Measurements from ENCODE around the gene PARD6G. TPM values are rescaled to one million over a fixed set of nuclear protein-coding genes. Genes with fewer than 3 reads are reported as not detected.

PARD6G gene
- total and polyA plus RNA-seq, 2 experiments from 2014 or later: 6.9 to 18.5 TPM

DNA sequence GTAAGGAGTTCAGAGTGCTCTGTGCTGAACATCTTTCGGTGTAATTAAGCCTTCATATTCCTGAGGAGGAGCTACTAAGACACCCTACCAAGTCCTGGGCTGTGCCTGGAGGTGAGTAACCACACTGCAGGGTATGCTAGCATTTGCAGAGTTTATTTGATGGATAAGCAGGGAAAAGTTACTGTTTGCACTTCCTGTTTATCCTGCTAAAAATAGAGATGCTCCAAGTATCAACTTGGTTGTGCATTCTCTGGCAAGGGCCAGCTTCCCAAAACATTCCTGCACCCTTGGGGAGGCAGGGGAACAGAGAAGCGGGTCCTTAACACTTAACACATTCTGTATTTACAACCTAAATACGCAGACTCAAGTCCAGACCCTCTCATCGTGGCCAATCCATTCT lies 49.8 kb downstream of the PARD6G start:
- H3K4me3 Mint-ChIP-seq: no peak overlapping the region

More for the DNA sequence above, 49.8 kb downstream of the PARD6G start:
- no peak for DNase-seq (ENCODE audit: low spot score)
- peak; percentile 21 for ATAC-seq
- peaks cover 7% of the 10 kb centered on the region for H3K27me3 Mint-ChIP-seq (ENCODE audit: insufficient read depth, low read depth, poor library complexity)
- H3K36me3 ChIP-seq (ENCODE audit: insufficient read depth): no peaks in the 10 kb centered on the region
- peaks cover 48% of the 10 kb centered on the region for H3K4me1 Mint-ChIP-seq
- H3K9me2 ChIP-seq (ENCODE audit: insufficient read depth): no peaks in the 10 kb centered on the region
- H3K4me2 ChIP-seq: peak overlapping the region; percentile 58
- no peak overlapping the region; the same call in 1 of the 2 replicates for H3K27ac Mint-ChIP-seq
- H3K36me3 Mint-ChIP-seq (ENCODE audit: low read depth): no peaks in the 10 kb centered on the region
- H3K27ac ChIP-seq (ENCODE audit: low read depth): peak overlapping the region; percentile 55; the same call in 1 of the 2 replicates
- H3K79me2 ChIP-seq (replicated peaks; ENCODE audit: insufficient read depth): no peaks in the 10 kb centered on the region
- no peak overlapping the region for H2AFZ ChIP-seq
- peak overlapping the region; percentile 21; the same call in 1 of the 2 replicates for H3K4me3 ChIP-seq
- peaks cover 22% of the 10 kb centered on the region for H3K4me1 ChIP-seq (ENCODE audit: insufficient read depth)
- no peaks in the 10 kb centered on the region for H3K27me3 ChIP-seq (ENCODE audit: insufficient read depth)
- no peaks in the 10 kb centered on the region; the same call in 1 of the 2 replicates for H4K20me1 ChIP-seq (replicated peaks; ENCODE audit: insufficient read depth)
- TF ChIP-seq ZNF331 (CRISPR knock-in tag; IDR thresholded peaks at IDR 0.05; ENCODE audit: low read depth): no peak
- no peak for TF ChIP-seq JUNB (IDR thresholded peaks at IDR 0.05; ENCODE audit: unreplicated experiment)
- TF ChIP-seq, protein P1, sequence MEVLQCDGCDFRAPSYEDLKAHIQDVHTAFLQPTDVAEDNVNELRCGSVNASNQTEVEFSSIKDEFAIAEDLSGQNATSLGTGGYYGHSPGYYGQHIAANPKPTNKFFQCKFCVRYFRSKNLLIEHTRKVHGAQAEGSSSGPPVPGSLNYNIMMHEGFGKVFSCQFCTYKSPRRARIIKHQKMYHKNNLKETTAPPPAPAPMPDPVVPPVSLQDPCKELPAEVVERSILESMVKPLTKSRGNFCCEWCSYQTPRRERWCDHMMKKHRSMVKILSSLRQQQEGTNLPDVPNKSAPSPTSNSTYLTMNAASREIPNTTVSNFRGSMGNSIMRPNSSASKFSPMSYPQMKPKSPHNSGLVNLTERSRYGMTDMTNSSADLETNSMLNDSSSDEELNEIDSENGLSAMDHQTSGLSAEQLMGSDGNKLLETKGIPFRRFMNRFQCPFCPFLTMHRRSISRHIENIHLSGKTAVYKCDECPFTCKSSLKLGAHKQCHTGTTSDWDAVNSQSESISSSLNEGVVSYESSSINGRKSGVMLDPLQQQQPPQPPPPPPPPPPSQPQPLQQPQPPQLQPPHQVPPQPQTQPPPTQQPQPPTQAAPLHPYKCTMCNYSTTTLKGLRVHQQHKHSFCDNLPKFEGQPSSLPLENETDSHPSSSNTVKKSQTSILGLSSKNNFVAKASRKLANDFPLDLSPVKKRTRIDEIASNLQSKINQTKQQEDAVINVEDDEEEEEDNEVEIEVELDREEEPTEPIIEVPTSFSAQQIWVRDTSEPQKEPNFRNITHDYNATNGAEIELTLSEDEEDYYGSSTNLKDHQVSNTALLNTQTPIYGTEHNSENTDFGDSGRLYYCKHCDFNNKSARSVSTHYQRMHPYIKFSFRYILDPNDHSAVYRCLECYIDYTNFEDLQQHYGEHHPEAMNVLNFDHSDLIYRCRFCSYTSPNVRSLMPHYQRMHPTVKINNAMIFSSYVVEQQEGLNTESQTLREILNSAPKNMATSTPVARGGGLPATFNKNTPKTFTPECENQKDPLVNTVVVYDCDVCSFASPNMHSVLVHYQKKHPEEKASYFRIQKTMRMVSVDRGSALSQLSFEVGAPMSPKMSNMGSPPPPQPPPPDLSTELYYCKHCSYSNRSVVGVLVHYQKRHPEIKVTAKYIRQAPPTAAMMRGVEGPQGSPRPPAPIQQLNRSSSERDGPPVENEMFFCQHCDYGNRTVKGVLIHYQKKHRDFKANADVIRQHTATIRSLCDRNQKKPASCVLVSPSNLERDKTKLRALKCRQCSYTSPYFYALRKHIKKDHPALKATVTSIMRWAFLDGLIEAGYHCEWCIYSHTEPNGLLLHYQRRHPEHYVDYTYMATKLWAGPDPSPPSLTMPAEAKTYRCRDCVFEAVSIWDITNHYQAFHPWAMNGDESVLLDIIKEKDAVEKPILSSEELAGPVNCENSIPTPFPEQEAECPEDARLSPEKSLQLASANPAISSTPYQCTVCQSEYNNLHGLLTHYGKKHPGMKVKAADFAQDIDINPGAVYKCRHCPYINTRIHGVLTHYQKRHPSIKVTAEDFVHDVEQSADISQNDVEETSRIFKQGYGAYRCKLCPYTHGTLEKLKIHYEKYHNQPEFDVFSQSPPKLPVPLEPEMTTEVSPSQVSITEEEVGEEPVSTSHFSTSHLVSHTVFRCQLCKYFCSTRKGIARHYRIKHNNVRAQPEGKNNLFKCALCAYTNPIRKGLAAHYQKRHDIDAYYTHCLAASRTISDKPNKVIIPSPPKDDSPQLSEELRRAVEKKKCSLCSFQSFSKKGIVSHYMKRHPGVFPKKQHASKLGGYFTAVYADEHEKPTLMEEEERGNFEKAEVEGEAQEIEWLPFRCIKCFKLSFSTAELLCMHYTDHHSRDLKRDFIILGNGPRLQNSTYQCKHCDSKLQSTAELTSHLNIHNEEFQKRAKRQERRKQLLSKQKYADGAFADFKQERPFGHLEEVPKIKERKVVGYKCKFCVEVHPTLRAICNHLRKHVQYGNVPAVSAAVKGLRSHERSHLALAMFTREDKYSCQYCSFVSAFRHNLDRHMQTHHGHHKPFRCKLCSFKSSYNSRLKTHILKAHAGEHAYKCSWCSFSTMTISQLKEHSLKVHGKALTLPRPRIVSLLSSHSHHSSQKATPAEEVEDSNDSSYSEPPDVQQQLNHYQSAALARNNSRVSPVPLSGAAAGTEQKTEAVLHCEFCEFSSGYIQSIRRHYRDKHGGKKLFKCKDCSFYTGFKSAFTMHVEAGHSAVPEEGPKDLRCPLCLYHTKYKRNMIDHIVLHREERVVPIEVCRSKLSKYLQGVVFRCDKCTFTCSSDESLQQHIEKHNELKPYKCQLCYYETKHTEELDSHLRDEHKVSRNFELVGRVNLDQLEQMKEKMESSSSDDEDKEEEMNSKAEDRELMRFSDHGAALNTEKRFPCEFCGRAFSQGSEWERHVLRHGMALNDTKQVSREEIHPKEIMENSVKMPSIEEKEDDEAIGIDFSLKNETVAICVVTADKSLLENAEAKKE (CRISPR knock-in tag; IDR thresholded peaks at IDR 0.05): no peak
- TF ChIP-seq ZNF114 (CRISPR knock-in tag; IDR thresholded peaks at IDR 0.05): no peak
- TF ChIP-seq NANOG (IDR thresholded peaks at IDR 0.05; ENCODE audit: borderline replicate concordance): no peak
- TF ChIP-seq EZH2phosphoT487 (IDR thresholded peaks at IDR 0.05; ENCODE audit: unreplicated experiment): no peak
- TF ChIP-seq CREB1 (CRISPR knock-in tag; IDR thresholded peaks at IDR 0.05; ENCODE audit: low read depth): no peak
- TF ChIP-seq, protein P2, sequence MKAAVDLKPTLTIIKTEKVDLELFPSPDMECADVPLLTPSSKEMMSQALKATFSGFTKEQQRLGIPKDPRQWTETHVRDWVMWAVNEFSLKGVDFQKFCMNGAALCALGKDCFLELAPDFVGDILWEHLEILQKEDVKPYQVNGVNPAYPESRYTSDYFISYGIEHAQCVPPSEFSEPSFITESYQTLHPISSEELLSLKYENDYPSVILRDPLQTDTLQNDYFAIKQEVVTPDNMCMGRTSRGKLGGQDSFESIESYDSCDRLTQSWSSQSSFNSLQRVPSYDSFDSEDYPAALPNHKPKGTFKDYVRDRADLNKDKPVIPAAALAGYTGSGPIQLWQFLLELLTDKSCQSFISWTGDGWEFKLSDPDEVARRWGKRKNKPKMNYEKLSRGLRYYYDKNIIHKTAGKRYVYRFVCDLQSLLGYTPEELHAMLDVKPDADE (IDR thresholded peaks at IDR 0.05): no peak
- TF ChIP-seq EZH2 (IDR thresholded peaks at IDR 0.05; ENCODE audit: low read depth, unreplicated experiment): no peak
- TF ChIP-seq STAT1 (IDR thresholded peaks at IDR 0.05; ENCODE audit: unreplicated experiment): no peak
- TF ChIP-seq, protein P3, sequence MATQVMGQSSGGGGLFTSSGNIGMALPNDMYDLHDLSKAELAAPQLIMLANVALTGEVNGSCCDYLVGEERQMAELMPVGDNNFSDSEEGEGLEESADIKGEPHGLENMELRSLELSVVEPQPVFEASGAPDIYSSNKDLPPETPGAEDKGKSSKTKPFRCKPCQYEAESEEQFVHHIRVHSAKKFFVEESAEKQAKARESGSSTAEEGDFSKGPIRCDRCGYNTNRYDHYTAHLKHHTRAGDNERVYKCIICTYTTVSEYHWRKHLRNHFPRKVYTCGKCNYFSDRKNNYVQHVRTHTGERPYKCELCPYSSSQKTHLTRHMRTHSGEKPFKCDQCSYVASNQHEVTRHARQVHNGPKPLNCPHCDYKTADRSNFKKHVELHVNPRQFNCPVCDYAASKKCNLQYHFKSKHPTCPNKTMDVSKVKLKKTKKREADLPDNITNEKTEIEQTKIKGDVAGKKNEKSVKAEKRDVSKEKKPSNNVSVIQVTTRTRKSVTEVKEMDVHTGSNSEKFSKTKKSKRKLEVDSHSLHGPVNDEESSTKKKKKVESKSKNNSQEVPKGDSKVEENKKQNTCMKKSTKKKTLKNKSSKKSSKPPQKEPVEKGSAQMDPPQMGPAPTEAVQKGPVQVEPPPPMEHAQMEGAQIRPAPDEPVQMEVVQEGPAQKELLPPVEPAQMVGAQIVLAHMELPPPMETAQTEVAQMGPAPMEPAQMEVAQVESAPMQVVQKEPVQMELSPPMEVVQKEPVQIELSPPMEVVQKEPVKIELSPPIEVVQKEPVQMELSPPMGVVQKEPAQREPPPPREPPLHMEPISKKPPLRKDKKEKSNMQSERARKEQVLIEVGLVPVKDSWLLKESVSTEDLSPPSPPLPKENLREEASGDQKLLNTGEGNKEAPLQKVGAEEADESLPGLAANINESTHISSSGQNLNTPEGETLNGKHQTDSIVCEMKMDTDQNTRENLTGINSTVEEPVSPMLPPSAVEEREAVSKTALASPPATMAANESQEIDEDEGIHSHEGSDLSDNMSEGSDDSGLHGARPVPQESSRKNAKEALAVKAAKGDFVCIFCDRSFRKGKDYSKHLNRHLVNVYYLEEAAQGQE (IDR thresholded peaks at IDR 0.05; ENCODE audit: unreplicated experiment): no peak
- no peak for TF ChIP-seq POLR2AphosphoS5 (IDR thresholded peaks at IDR 0.05; ENCODE audit: low read depth)
- TF ChIP-seq, protein P4, sequence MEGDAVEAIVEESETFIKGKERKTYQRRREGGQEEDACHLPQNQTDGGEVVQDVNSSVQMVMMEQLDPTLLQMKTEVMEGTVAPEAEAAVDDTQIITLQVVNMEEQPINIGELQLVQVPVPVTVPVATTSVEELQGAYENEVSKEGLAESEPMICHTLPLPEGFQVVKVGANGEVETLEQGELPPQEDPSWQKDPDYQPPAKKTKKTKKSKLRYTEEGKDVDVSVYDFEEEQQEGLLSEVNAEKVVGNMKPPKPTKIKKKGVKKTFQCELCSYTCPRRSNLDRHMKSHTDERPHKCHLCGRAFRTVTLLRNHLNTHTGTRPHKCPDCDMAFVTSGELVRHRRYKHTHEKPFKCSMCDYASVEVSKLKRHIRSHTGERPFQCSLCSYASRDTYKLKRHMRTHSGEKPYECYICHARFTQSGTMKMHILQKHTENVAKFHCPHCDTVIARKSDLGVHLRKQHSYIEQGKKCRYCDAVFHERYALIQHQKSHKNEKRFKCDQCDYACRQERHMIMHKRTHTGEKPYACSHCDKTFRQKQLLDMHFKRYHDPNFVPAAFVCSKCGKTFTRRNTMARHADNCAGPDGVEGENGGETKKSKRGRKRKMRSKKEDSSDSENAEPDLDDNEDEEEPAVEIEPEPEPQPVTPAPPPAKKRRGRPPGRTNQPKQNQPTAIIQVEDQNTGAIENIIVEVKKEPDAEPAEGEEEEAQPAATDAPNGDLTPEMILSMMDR (conservative IDR thresholded peaks at IDR 0.05; ENCODE audit: low read depth in 2 of 2): no peak
- no peaks in the 10 kb centered on the region for H3K9me3 Mint-ChIP-seq
- H3F3A ChIP-seq (replicated peaks; ENCODE audit: low read depth): no peaks in the 10 kb centered on the region
